Lung (tissue), 12 donors: ENCODE measurements around the gene BICDL2. TPM values are rescaled to one million over a fixed set of nuclear protein-coding genes. Genes with fewer than 3 reads are reported as not detected.
A peak's percentile ranks its signal among the peaks of the same experiment; 100 is the strongest.

ENCODE experiments used
- ATAC-seq: fragments of 200-7000 bp; cut with Tn5 transposase; one replicate; pipeline ENCODE4 v1.9.1; 2020; ENCODE audit warnings: moderate number of reproducible peaks; ENCODE audit not compliant: insufficient read depth, low FRiP score
- DNase-seq, 3 donors: peaks; one replicate each; pipeline ENCODE4 v3.0.0-alpha.2; 2013 to 2017
- H3K27ac ChIP-seq, 2 donors: one replicate each; pipeline ENCODE4 v1.5.1; 2013; ENCODE audit warnings: mild to moderate bottlenecking in 2 of 2, moderate library complexity in 2 of 2, control low read depth in 1 of 2, inconsistent platforms in 1 of 2, low read depth in 1 of 2, low read length in 1 of 2
- H3K27me3 ChIP-seq, 3 donors: one replicate each; pipeline ENCODE4 v1.5.1; 2013; ENCODE audit warnings: low read length in 2 of 3; ENCODE audit not compliant: control insufficient read depth in 3 of 3, insufficient read depth in 3 of 3
- H3K36me3 ChIP-seq, 4 donors: one replicate each; pipeline ENCODE4 v1.5.1; 2013; ENCODE audit warnings: low read length in 4 of 4, mild to moderate bottlenecking in 1 of 4, moderate library complexity in 1 of 4; ENCODE audit not compliant: control insufficient read depth in 4 of 4, insufficient read depth in 4 of 4
- H3K4me1 ChIP-seq, 5 donors: one replicate each; pipeline ENCODE4 v1.5.1; 2013; ENCODE audit warnings: low read length in 5 of 5, mild to moderate bottlenecking in 2 of 5, moderate library complexity in 1 of 5; ENCODE audit not compliant: control insufficient read depth in 5 of 5, insufficient read depth in 5 of 5
- H3K4me3 ChIP-seq: one replicate; pipeline ENCODE4 v1.5.1; 2013; ENCODE audit warnings: mild to moderate bottlenecking, control low read depth, moderate library complexity
- H3K9ac ChIP-seq, 2 donors: one replicate each; pipeline ENCODE4 v1.5.1; 2013; ENCODE audit warnings: low read length in 2 of 2, control low read depth in 1 of 2; ENCODE audit not compliant: insufficient read depth in 1 of 2
- H3K9me3 ChIP-seq, 4 donors: one replicate each; pipeline ENCODE4 v1.5.1; 2013; ENCODE audit warnings: low read length in 3 of 4, mild to moderate bottlenecking in 1 of 4, moderate library complexity in 1 of 4; ENCODE audit not compliant: control insufficient read depth in 4 of 4, insufficient read depth in 3 of 4
- WGBS, 2 donors: extraction: QIAGEN DNeasy Blood & Tissue Kit; methylation state at CpG; one replicate each; pipeline ENCODE4 v1.1.7; 2013; 5-methylcytosine and 5-hydroxymethylcytosine counted together
- polyA plus RNA-seq, 2 donors: library from polyadenylated mRNA; stranded (reverse); fragments of 200-250 nt; gene quantifications; one replicate each; pipeline ENCODE4 v1.2.1, GENCODE V29; 2013
- total RNA-seq, 2 donors: library from RNA; depleted of rRNA in 1 of 2; stranded (reverse); fragments of >200 nt in 1 of 2; gene quantifications; one replicate each; pipeline ENCODE4 v1.2.1, GENCODE V29; 2014 to 2021
- TF ChIP-seq, protein P1 (sequence below): IDR thresholded peaks from 2 replicates; pipeline ENCODE4 v1.5.1; 2012; ENCODE audit warnings: mild to moderate bottlenecking; ENCODE audit errors: control extremely low read depth, extremely low read depth
- donor health status: control.
- donor health status: control.
- donor health status: Bipolar disorder and iron deficiency.
- donor health status: healthy.
- donor health status: DM: yes; HTN: yes; CAD: no.

BICDL2 gene
- total and polyA plus RNA-seq, 4 donors = 12.7 to 24.4 (median 16.5) TPM

DNA sequence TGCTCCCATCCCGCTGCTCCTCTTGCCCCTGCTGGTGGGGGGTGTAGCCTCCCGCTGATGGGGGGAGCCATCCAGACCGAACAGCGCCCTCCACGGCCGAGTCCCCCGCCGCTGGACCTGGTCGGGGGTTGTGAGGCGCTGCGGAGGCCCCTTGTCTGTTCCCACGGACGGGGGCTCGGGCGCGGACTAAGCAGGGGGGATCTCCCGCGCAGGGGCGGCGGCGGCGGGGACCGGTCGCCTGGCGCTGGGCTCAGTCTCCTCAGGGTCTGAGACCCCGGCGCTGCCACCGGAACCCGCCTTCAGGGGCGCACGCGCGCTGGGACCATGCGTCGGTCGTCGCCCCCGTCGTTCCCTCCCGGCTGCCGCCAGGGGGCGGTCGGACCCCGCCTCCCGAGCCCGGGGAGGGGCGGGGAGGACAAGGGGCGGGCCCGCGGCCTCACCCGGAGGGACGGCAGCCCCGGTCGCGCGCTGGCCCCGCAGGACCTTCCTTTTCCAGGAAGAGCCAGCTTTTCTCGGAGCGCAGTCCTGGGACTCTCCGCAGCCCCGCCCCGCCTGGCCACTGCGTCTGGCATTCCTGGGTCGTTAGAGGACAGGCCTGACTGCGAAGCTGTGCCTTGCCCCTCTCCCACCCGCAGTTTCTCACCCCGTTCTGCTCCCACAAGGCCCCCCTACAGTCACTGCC is 22.4 kb upstream of the BICDL2 start:
- TF ChIP-seq, protein P1, sequence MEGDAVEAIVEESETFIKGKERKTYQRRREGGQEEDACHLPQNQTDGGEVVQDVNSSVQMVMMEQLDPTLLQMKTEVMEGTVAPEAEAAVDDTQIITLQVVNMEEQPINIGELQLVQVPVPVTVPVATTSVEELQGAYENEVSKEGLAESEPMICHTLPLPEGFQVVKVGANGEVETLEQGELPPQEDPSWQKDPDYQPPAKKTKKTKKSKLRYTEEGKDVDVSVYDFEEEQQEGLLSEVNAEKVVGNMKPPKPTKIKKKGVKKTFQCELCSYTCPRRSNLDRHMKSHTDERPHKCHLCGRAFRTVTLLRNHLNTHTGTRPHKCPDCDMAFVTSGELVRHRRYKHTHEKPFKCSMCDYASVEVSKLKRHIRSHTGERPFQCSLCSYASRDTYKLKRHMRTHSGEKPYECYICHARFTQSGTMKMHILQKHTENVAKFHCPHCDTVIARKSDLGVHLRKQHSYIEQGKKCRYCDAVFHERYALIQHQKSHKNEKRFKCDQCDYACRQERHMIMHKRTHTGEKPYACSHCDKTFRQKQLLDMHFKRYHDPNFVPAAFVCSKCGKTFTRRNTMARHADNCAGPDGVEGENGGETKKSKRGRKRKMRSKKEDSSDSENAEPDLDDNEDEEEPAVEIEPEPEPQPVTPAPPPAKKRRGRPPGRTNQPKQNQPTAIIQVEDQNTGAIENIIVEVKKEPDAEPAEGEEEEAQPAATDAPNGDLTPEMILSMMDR = peak; percentile 90
- 0 to 1% methylated on average over 45 to 67 of the region's 67 CpGs for WGBS, 2 donors
- DNase-seq (peak; percentile 91 to 94 (median 93)), ATAC-seq (peak; percentile 96)
- Histone ChIP-seq H3K9ac (peak overlapping the region in 1 of 2 donors; percentile 28), H3K36me3 (no peaks in the 10 kb centered on the region), H3K4me3 (peak overlapping the region; percentile 74), H3K27me3 (no peaks in the 10 kb centered on the region), H3K27ac (peak overlapping the region; percentile 71 to 85), H3K9me3 (no peaks in the 10 kb centered on the region), H3K4me1 (peaks cover 2 to 13% (median 7%) of the 10 kb centered on the region in 5 donors)

DNA sequence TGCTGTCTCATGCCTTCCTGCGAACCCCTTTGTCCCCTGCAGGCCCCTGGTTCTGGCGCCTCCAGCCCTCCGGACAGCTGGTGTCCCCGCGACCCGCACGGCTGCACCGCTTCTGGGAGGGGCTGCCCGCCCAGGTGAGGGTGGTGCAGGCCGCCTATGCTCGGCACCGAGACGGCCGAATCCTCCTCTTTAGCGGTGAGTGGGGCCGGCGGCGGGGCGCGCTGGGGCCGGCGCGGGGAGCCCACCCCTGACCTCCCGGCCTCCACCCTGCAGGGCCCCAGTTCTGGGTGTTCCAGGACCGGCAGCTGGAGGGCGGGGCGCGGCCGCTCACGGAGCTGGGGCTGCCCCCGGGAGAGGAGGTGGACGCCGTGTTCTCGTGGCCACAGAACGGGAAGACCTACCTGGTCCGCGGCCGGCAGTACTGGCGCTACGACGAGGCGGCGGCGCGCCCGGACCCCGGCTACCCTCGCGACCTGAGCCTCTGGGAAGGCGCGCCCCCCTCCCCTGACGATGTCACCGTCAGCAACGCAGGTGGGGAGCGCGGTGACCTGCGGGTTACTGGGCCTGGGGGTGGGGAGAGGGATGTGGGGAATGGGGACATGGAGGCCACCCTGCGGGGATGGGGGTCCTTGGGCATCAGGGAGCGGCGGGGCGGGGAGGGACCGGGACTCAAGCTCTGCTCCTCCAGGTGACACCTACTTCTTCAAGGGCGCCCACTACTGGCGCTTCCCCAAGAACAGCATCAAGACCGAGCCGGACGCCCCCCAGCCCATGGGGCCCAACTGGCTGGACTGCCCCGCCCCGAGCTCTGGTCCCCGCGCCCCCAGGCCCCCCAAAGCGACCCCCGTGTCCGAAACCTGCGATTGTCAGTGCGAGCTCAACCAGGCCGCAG is 21.6 kb upstream of the BICDL2 start:
- Histone ChIP-seq H3K4me3 (peak overlapping the region; percentile 74), H3K36me3 (no peaks in the 10 kb centered on the region), H3K9ac (no peak overlapping the region), H3K27me3 (no peaks in the 10 kb centered on the region), H3K4me1 (peaks cover 2 to 13% (median 7%) of the 10 kb centered on the region in 5 donors), H3K9me3 (no peaks in the 10 kb centered on the region), H3K27ac (peak overlapping the region in 1 of 2 donors; percentile 41)
- TF ChIP-seq, protein P1 = no peak
- ATAC-seq (peak; percentile 36), DNase-seq (peak in 2 of 3 donors; percentile 33 to 48)
- 9 to 11% methylated on average over 60 to 77 of the region's 77 CpGs for WGBS, 2 donors

DNA sequence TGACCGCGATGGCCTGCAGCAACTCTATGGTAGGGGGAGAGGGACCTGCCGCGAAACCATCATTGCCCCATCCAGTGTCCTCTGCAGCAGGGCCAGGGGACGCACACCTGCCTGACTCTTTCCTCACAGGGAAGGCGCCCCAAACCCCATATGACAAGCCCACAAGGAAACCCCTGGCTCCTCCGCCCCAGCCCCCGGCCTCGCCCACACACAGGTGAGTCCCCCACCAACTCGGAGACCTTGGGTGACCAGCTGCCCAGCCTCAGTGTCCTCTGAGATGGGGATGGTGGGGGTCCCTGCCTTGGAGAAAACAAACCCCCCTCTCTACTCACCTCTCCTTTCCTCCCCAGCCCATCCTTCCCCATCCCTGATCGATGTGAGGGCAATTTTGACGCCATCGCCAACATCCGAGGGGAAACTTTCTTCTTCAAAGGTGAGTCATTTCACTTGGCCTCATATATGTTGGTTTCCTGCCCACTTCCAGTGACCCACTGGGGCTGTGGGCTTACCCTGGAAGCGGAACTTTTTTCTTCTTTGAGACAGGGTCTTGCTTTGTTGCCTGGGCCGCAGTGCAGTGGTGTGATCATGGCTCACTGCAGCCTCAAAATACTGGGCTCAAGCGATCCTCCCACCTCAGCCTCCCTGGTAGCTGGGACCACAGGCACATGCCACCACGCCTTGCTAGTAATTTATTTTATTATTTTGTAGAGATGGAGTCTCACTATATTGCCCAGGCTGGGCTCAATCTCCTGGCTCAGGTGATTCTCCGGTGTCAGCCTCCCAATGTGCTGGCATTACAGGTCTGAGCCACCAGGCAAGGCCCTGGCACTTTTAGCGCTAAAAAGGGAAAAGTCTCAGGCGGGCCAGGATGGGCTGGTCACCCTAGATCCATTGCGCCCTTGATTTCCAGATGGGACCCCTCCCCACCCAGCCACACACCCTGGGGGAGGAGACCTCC is 20.7 kb upstream of the BICDL2 start:
- H3K36me3 ChIP-seq = no peaks in the 10 kb centered on the region
- H3K4me1 ChIP-seq = peaks cover 2 to 13% (median 7%) of the 10 kb centered on the region in 5 donors
- DNase-seq (no peak), ATAC-seq (no peak)
- no peaks in the 10 kb centered on the region for H3K27me3 ChIP-seq
- TF ChIP-seq, protein P1 = no peak
- H3K4me3 ChIP-seq = no peak overlapping the region
- no peaks in the 10 kb centered on the region for H3K9me3 ChIP-seq
- H3K27ac ChIP-seq = no peak overlapping the region
- H3K9ac ChIP-seq = no peak overlapping the region
- WGBS, 2 donors = 91 to 92% methylated on average over 22 of the region's 22 CpGs
